Mesendoderm (in vitro differentiated cells): Measurements from ENCODE around the gene CALML6.

Source experiments
- DNase-seq: peaks from one replicate; pipeline ENCODE4 v3.0.0; 2013
- H2AK5ac ChIP-seq: 2 replicates; pipeline ENCODE4 v1.6.1; 2013; ENCODE audit warnings: low read length, inconsistent platforms
- H2BK120ac ChIP-seq: 2 replicates; pipeline ENCODE4 v1.6.1; 2013; ENCODE audit warnings: low read depth, mild to moderate bottlenecking, low read length, moderate library complexity, mixed read lengths
- H2BK15ac ChIP-seq: replicated peaks from 2 replicates; pipeline ENCODE4 v1.6.1; 2013; ENCODE audit warnings: low read depth, mild to moderate bottlenecking, moderate library complexity
- H2BK5ac ChIP-seq: 2 replicates; pipeline ENCODE4 v1.6.1; 2013; ENCODE audit warnings: low read length, inconsistent platforms
- H3K18ac ChIP-seq: 2 replicates; pipeline ENCODE4 v1.6.1; 2013; ENCODE audit warnings: mild to moderate bottlenecking, low read length, mixed read lengths
- H3K23ac ChIP-seq: one replicate; pipeline ENCODE4 v1.6.1; 2013; ENCODE audit warnings: low read length
- H3K27ac ChIP-seq: 2 replicates; pipeline ENCODE4 v1.5.1; 2013; ENCODE audit warnings: low read depth, mild to moderate bottlenecking, inconsistent platforms, low read length, moderate library complexity
- H3K27me3 ChIP-seq: 2 replicates; pipeline ENCODE4 v1.6.1; 2013; ENCODE audit warnings: low read length, control low read depth, mild to moderate bottlenecking, inconsistent platforms; ENCODE audit not compliant: insufficient read depth, poor library complexity
- H3K36me3 ChIP-seq: 2 replicates; pipeline ENCODE4 v1.6.1; 2013; ENCODE audit warnings: low read length, inconsistent platforms; ENCODE audit not compliant: control insufficient read depth, insufficient read depth
- H3K4ac ChIP-seq: one replicate; pipeline ENCODE4 v1.6.1; 2013; ENCODE audit warnings: low read depth, mild to moderate bottlenecking, low read length, moderate library complexity
- H3K4me1 ChIP-seq: 2 replicates; pipeline ENCODE4 v1.6.1; 2013; ENCODE audit warnings: low read depth, low read length, inconsistent platforms; ENCODE audit not compliant: control insufficient read depth
- H3K4me2 ChIP-seq: 2 replicates; pipeline ENCODE4 v1.6.1; 2013; ENCODE audit warnings: low read length
- H3K4me3 ChIP-seq: 2 replicates; pipeline ENCODE4 v1.5.1; 2013; ENCODE audit warnings: mild to moderate bottlenecking, low read length
- H3K56ac ChIP-seq: one replicate; pipeline ENCODE4 v1.6.1; 2013; ENCODE audit warnings: low read length
- H3K79me1 ChIP-seq: 2 replicates; pipeline ENCODE4 v1.6.1; 2013; ENCODE audit warnings: low read length, inconsistent platforms
- H3K79me2 ChIP-seq: 2 replicates; pipeline ENCODE4 v1.6.1; 2013; ENCODE audit warnings: mild to moderate bottlenecking, low read length; ENCODE audit not compliant: control insufficient read depth, insufficient read depth
- H3K9ac ChIP-seq: 2 replicates; pipeline ENCODE4 v1.6.1; 2013; ENCODE audit warnings: low read length, inconsistent platforms
- H4K5ac ChIP-seq: one replicate; pipeline ENCODE4 v1.6.1; 2013; ENCODE audit warnings: low read length
- H4K8ac ChIP-seq: one replicate; pipeline ENCODE4 v1.6.1; 2013; ENCODE audit warnings: low read depth, mild to moderate bottlenecking, control low read depth, low read length, moderate library complexity
- WGBS: extraction: QIAGEN DNeasy Blood & Tissue Kit; methylation state at CpG from one replicate; pipeline ENCODE4 v1.1.7; 2013; ENCODE audit warnings: low lambda C conversion rate, missing lambda C conversion rate; ENCODE audit not compliant: insufficient coverage; ENCODE audit errors: extremely low coverage; 5-methylcytosine and 5-hydroxymethylcytosine counted together

Gene CALML6

GRCh38 chr1:1898246-1898933, 16.7 kb upstream of the CALML6 start:
- Histone ChIP-seq H3K4me2 (no peak overlapping the region), H3K4me3 (no peak overlapping the region), H3K56ac (no peak overlapping the region), H3K23ac (no peak overlapping the region), H3K36me3 (no peaks in the 10 kb centered on the region), H3K4me1 (peaks cover 8% of the 10 kb centered on the region), H3K27me3 (no peaks in the 10 kb centered on the region), H3K79me2 (no peaks in the 10 kb centered on the region), H4K8ac (no peak overlapping the region), H3K4ac (no peak overlapping the region), H2BK120ac (no peak overlapping the region), H4K5ac (no peak overlapping the region), H3K9ac (no peak overlapping the region), H3K79me1 (no peaks in the 10 kb centered on the region), H2BK5ac (no peak overlapping the region), H2BK15ac (no peak overlapping the region), H2AK5ac (no peak overlapping the region), H3K18ac (no peak overlapping the region), H3K27ac (no peak overlapping the region)
- WGBS = no CpG with 5 or more reads among the region's 6 CpGs
- DNase-seq = no peak

GRCh38 chr1:1899266-1899966, 15.6 kb upstream of the CALML6 start:
- WGBS = no CpG with 5 or more reads among the region's 16 CpGs
- Histone ChIP-seq H2AK5ac (no peak overlapping the region), H4K5ac (no peak overlapping the region), H3K4me3 (no peak overlapping the region), H3K4ac (no peak overlapping the region), H3K23ac (no peak overlapping the region), H3K27ac (no peak overlapping the region), H4K8ac (no peak overlapping the region), H2BK120ac (no peak overlapping the region), H3K79me2 (no peaks in the 10 kb centered on the region), H3K36me3 (no peaks in the 10 kb centered on the region), H3K9ac (no peak overlapping the region), H2BK5ac (no peak overlapping the region), H3K56ac (peak overlapping the region; percentile 6), H3K18ac (no peak overlapping the region), H3K79me1 (no peaks in the 10 kb centered on the region), H2BK15ac (no peak overlapping the region), H3K4me2 (no peak overlapping the region), H3K4me1 (peaks cover 5% of the 10 kb centered on the region), H3K27me3 (no peaks in the 10 kb centered on the region)
- DNase-seq = peak; percentile 53

GRCh38 chr1:1899967-1900327, 15.1 kb upstream of the CALML6 start:
- no CpG with 5 or more reads among the region's 9 CpGs for WGBS
- Histone ChIP-seq H3K79me2 (no peaks in the 10 kb centered on the region), H3K4me2 (no peak overlapping the region), H2AK5ac (no peak overlapping the region), H4K5ac (no peak overlapping the region), H4K8ac (no peak overlapping the region), H3K36me3 (no peaks in the 10 kb centered on the region), H3K56ac (no peak overlapping the region), H2BK15ac (no peak overlapping the region), H3K4me3 (no peak overlapping the region), H3K27me3 (no peaks in the 10 kb centered on the region), H2BK5ac (no peak overlapping the region), H3K23ac (no peak overlapping the region), H3K18ac (no peak overlapping the region), H3K4me1 (peaks cover under 1% of the 10 kb centered on the region), H3K79me1 (no peaks in the 10 kb centered on the region), H2BK120ac (no peak overlapping the region), H3K4ac (no peak overlapping the region), H3K9ac (no peak overlapping the region), H3K27ac (no peak overlapping the region)
- no peak for DNase-seq

- Histone ChIP-seq H2BK120ac (no peak overlapping the region), H3K23ac (no peak overlapping the region), H3K18ac (no peak overlapping the region), H3K27ac (no peak overlapping the region), H3K4me1 (no peaks in the 10 kb centered on the region), H3K27me3 (no peaks in the 10 kb centered on the region), H2BK15ac (no peak overlapping the region), H3K56ac (no peak overlapping the region), H2AK5ac (no peak overlapping the region), H3K4me3 (no peak overlapping the region), H3K4me2 (no peak overlapping the region), H3K79me1 (no peaks in the 10 kb centered on the region), H3K9ac (no peak overlapping the region), H4K8ac (no peak overlapping the region), H4K5ac (no peak overlapping the region), H3K36me3 (no peaks in the 10 kb centered on the region), H3K4ac (no peak overlapping the region), H3K79me2 (no peaks in the 10 kb centered on the region), H2BK5ac (no peak overlapping the region)
- no CpG with 5 or more reads among the region's 14 CpGs for WGBS
- no peak for DNase-seq
Measured at GRCh38 chr1:1900883-1901640, 14.0 kb upstream of the CALML6 start.

- no peak overlapping the region for H4K8ac ChIP-seq
- H2BK15ac ChIP-seq = no peak overlapping the region
- H3K36me3 ChIP-seq = no peaks in the 10 kb centered on the region
- H3K4me3 ChIP-seq = no peak overlapping the region
- no peaks in the 10 kb centered on the region for H3K27me3 ChIP-seq
- no peaks in the 10 kb centered on the region for H3K79me2 ChIP-seq
- DNase-seq = no peak
- H3K4me2 ChIP-seq = no peak overlapping the region
- no peak overlapping the region for H3K4ac ChIP-seq
- no peak overlapping the region for H3K23ac ChIP-seq
- H4K5ac ChIP-seq = no peak overlapping the region
- H3K18ac ChIP-seq = no peak overlapping the region
- H3K27ac ChIP-seq = no peak overlapping the region
- no peak overlapping the region for H3K56ac ChIP-seq
- no peak overlapping the region for H2BK120ac ChIP-seq
- no peak overlapping the region for H3K9ac ChIP-seq
- H3K79me1 ChIP-seq = no peaks in the 10 kb centered on the region
- no peak overlapping the region for H2AK5ac ChIP-seq
- no peak overlapping the region for H2BK5ac ChIP-seq
- H3K4me1 ChIP-seq = no peaks in the 10 kb centered on the region
- WGBS = no CpG with 5 or more reads among the region's 13 CpGs
Measured at GRCh38 chr1:1901641-1902294, 13.3 kb upstream of the CALML6 start.
